Tibial nerve (tissue), 4 donors: Measurements from ENCODE around the gene DOC2B.

Experiments used
- EP300 ChIP-seq, 2 donors: sonication (generic); formaldehyde crosslinking; IDR thresholded peaks; one replicate each; pipeline ENCODE4 v1.6.1; 2017; ENCODE audit warnings: antibody characterized with exemption in 2 of 2, mild to moderate bottlenecking in 1 of 2
- POLR2A ChIP-seq, 2 donors: fragments of 450-650 bp; IDR thresholded peaks; one replicate each; pipeline ENCODE4 v1.6.1; 2017; ENCODE audit warnings: antibody characterized with exemption in 2 of 2, mild to moderate bottlenecking in 2 of 2, moderate library complexity in 2 of 2
- TF ChIP-seq, protein P1 (sequence below), 5 experiments: fragments of 200-600 bp in 3 of 5; fragments of 450-650 bp in 2 of 5; sonication (generic) in 3 of 5; IDR thresholded peaks; one replicate each; pipeline ENCODE4 v1.5.1; 2016 to 2019; ENCODE audit warnings: antibody characterized with exemption in 5 of 5, mild to moderate bottlenecking in 3 of 5, moderate library complexity in 2 of 5

DNA sequence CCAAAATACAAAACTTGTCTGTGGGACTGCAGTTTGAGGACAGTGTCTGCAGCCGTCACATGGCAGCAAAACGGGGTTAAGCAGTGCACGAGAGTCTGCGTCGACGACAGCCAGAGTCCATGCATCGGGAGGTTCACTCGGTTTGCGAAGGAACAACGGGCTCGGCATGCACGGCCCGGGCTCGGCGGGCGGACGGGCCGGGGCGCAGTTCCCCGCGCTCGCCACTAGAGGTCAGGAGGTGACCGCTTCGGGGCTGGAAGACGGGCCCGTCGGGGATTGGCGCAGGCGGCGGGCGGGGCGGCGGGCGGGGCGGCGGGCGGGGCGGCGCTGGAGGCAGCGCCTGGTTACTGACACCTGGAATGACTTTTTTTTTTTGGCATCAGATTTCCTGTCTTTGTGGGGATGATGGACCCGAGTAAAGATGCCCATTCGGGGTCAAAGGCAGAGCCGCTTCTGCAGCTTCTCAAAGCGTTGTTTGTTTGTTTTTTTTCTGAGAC, 37.6 kb downstream of the DOC2B start:
- TF ChIP-seq, protein P1, sequence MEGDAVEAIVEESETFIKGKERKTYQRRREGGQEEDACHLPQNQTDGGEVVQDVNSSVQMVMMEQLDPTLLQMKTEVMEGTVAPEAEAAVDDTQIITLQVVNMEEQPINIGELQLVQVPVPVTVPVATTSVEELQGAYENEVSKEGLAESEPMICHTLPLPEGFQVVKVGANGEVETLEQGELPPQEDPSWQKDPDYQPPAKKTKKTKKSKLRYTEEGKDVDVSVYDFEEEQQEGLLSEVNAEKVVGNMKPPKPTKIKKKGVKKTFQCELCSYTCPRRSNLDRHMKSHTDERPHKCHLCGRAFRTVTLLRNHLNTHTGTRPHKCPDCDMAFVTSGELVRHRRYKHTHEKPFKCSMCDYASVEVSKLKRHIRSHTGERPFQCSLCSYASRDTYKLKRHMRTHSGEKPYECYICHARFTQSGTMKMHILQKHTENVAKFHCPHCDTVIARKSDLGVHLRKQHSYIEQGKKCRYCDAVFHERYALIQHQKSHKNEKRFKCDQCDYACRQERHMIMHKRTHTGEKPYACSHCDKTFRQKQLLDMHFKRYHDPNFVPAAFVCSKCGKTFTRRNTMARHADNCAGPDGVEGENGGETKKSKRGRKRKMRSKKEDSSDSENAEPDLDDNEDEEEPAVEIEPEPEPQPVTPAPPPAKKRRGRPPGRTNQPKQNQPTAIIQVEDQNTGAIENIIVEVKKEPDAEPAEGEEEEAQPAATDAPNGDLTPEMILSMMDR (IDR thresholded peaks at IDR 0.05) = peak; percentile 85 to 94 (median 88)
- TF ChIP-seq POLR2A (IDR thresholded peaks at IDR 0.05) (no peak), EP300 (IDR thresholded peaks at IDR 0.05) (peak in 1 of 2 donors; percentile 33)
